RWPE2 (cell line): ENCODE data around the gene ICAM1.

Source experiments
- ATAC-seq: fragments of 200-7000 bp; cut with Tn5 transposase; 3 replicates; pipeline ENCODE4 v1.9.1; 2021; ENCODE audit warnings: low read depth
- DNase-seq: peaks from one replicate; pipeline ENCODE4 v3.0.0-alpha.2; 2020; ENCODE audit warnings: low spot score
- H3K27ac ChIP-seq: fragments of 450-650 bp; 2 replicates; pipeline ENCODE4 v1.5.1; 2017; ENCODE audit warnings: mild to moderate bottlenecking; ENCODE audit not compliant: poor library complexity, severe bottlenecking
- H3K27me3 ChIP-seq: fragments of 250-450 bp; sonication (Bioruptor Pico); 2 replicates; pipeline ENCODE4 v1.5.1; 2021; ENCODE audit warnings: mild to moderate bottlenecking, moderate library complexity; ENCODE audit not compliant: insufficient read depth, poor library complexity, severe bottlenecking
- H3K36me3 ChIP-seq: fragments of 250-450 bp; sonication (Bioruptor Pico); 2 replicates; pipeline ENCODE4 v1.5.1; 2020; ENCODE audit warnings: low read depth, mild to moderate bottlenecking, moderate library complexity
- H3K4me1 ChIP-seq: fragments of 250-450 bp; sonication (Bioruptor Pico); 2 replicates; pipeline ENCODE4 v1.5.1; 2021; ENCODE audit warnings: mild to moderate bottlenecking, moderate library complexity; ENCODE audit not compliant: insufficient read depth, poor library complexity, severe bottlenecking
- H3K4me3 ChIP-seq: fragments of 250-450 bp; sonication (Bioruptor Pico); 2 replicates; pipeline ENCODE4 v1.5.1; 2021; ENCODE audit warnings: mild to moderate bottlenecking, moderate library complexity; ENCODE audit not compliant: severe bottlenecking
- H3K9me3 ChIP-seq: fragments of 250-450 bp; sonication (Bioruptor Pico); 2 replicates; pipeline ENCODE4 v1.5.1; 2021; ENCODE audit warnings: mild to moderate bottlenecking, moderate library complexity; ENCODE audit not compliant: severe bottlenecking
- CTCF ChIP-seq: fragments of 450-650 bp; IDR thresholded peaks from one replicate; pipeline ENCODE4 v1.5.1; 2017; ENCODE audit warnings: mild to moderate bottlenecking, moderate library complexity; ENCODE audit not compliant: poor library complexity, severe bottlenecking

Gene ICAM1

GRCh38 chr19:10335352-10335985, 64.5 kb downstream of the ICAM1 start:
- H3K4me3 ChIP-seq: no peak overlapping the region
- H3K36me3 ChIP-seq: peaks cover 13% of the 10 kb centered on the region; the same call in 1 of the 2 replicates
- DNase-seq (no peak), ATAC-seq (no peak)
- no peaks in the 10 kb centered on the region for H3K9me3 ChIP-seq
- no peak overlapping the region for H3K27ac ChIP-seq
- H3K4me1 ChIP-seq: no peaks in the 10 kb centered on the region
- TF ChIP-seq CTCF: no peak
- no peaks in the 10 kb centered on the region for H3K27me3 ChIP-seq
